Astrocyte (in vitro differentiated cells and primary cell): ENCODE data around the gene TMEM87A. TPM values are rescaled to one million over a fixed set of nuclear protein-coding genes. Genes with fewer than 3 reads are reported as not detected.

Experiments
- DNase-seq: peaks from one replicate; pipeline ENCODE4 v3.0.0-alpha.2; 2010; ENCODE audit warnings: low read depth
- FAIRE-seq: peaks from 2 replicates; lab custom pipeline; 2011; peaks lifted over from hg19 to GRCh38; lab: Jason Lieb, UNC
- H2AFZ ChIP-seq: 2 replicates; pipeline ENCODE4 v1.6.0; 2012; ENCODE audit warnings: low read depth, low read length, inconsistent platforms
- H3K27ac ChIP-seq: 2 replicates; pipeline ENCODE4 v1.5.1; 2011; ENCODE audit warnings: low read depth, low read length, inconsistent platforms
- H3K27me3 ChIP-seq: 2 replicates; pipeline ENCODE4 v1.6.0; 2011; ENCODE audit warnings: low read length, inconsistent platforms; ENCODE audit not compliant: insufficient read depth
- H3K36me3 ChIP-seq: 2 replicates; pipeline ENCODE4 v1.5.1; 2011; ENCODE audit warnings: low read length, inconsistent platforms; ENCODE audit not compliant: insufficient read depth
- H3K4me1 ChIP-seq: 2 replicates; pipeline ENCODE4 v1.5.1; 2011; ENCODE audit warnings: low read length, inconsistent platforms; ENCODE audit not compliant: insufficient read depth
- H3K4me2 ChIP-seq: 2 replicates; pipeline ENCODE4 v1.6.0; 2012; ENCODE audit warnings: low read length, inconsistent platforms
- H3K4me3 ChIP-seq: 2 replicates; pipeline ENCODE4 v1.5.1; 2011; ENCODE audit warnings: low read depth, mild to moderate bottlenecking, low read length, inconsistent platforms; ENCODE audit not compliant: insufficient read depth
- H3K79me2 ChIP-seq: 2 replicates; pipeline ENCODE4 v1.6.0; 2012; ENCODE audit warnings: mild to moderate bottlenecking, low read length, inconsistent platforms; ENCODE audit not compliant: insufficient read depth
- H3K9ac ChIP-seq: 2 replicates; pipeline ENCODE4 v1.6.0; 2012; ENCODE audit warnings: mild to moderate bottlenecking, low read length, inconsistent platforms
- H3K9me3 ChIP-seq: 2 replicates; pipeline ENCODE4 v1.5.1; 2012; ENCODE audit warnings: low read depth, mild to moderate bottlenecking, low read length, inconsistent platforms; ENCODE audit not compliant: insufficient read depth
- H4K20me1 ChIP-seq: 2 replicates; pipeline ENCODE4 v1.6.0; 2012; ENCODE audit warnings: low read length, inconsistent platforms; ENCODE audit not compliant: insufficient read depth
- H3K27ac Mint-ChIP-seq: one replicate; pipeline ENCODE4 v1.8.0; 2021; ENCODE audit warnings: mild to moderate bottlenecking, mixed read lengths; ENCODE audit not compliant: unreplicated experiment
- H3K27me3 Mint-ChIP-seq: one replicate; pipeline ENCODE4 v1.8.0; 2021; ENCODE audit warnings: low read depth, mixed read lengths; ENCODE audit not compliant: unreplicated experiment
- H3K36me3 Mint-ChIP-seq: one replicate; pipeline ENCODE4 v1.8.0; 2021; ENCODE audit warnings: low read depth, mixed read lengths; ENCODE audit not compliant: unreplicated experiment
- H3K4me1 Mint-ChIP-seq: one replicate; pipeline ENCODE4 v1.8.0; 2021; ENCODE audit warnings: low read depth, mixed read lengths; ENCODE audit not compliant: unreplicated experiment
- H3K4me3 Mint-ChIP-seq: one replicate; pipeline ENCODE4 v1.8.0; 2021; ENCODE audit warnings: mild to moderate bottlenecking, moderate library complexity, mixed read lengths; ENCODE audit not compliant: unreplicated experiment
- H3K9me3 Mint-ChIP-seq: one replicate; pipeline ENCODE4 v1.8.0; 2021; ENCODE audit warnings: mild to moderate bottlenecking, mixed read lengths; ENCODE audit not compliant: unreplicated experiment
- EZH2 ChIP-seq: IDR thresholded peaks from 2 replicates; pipeline ENCODE4 v1.6.1; 2012; ENCODE audit warnings: mild to moderate bottlenecking, low read length, inconsistent platforms; ENCODE audit not compliant: insufficient read depth
- total RNA-seq: library from RNA; stranded (reverse); gene quantifications from 2 replicates; pipeline ENCODE4 v1.2.1, GENCODE V29; 2021
- TF ChIP-seq, protein P1 (sequence below): IDR thresholded peaks from 2 replicates; pipeline ENCODE4 v1.5.1; 2011; ENCODE audit warnings: low read depth, mild to moderate bottlenecking, inconsistent platforms, low read length, moderate library complexity; ENCODE audit not compliant: insufficient read depth

TMEM87A gene
- total RNA-seq, 1 donor from 2014 or later, result 40.9 TPM

- H2AFZ ChIP-seq, result no peak overlapping the region
- no peak for DNase-seq
- Mint-ChIP-seq H3K27me3 (no peaks in the 10 kb centered on the region), H3K36me3 (peaks cover 2% of the 10 kb centered on the region), H3K4me3 (no peak overlapping the region), H3K4me1 (no peaks in the 10 kb centered on the region), H3K9me3 (no peaks in the 10 kb centered on the region), H3K27ac (no peak overlapping the region)
- H3K27me3 ChIP-seq, result no peaks in the 10 kb centered on the region
- H3K9me3 ChIP-seq, result no peaks in the 10 kb centered on the region
- no peak for FAIRE-seq
- no peaks in the 10 kb centered on the region for H3K79me2 ChIP-seq
- no peak overlapping the region for H3K4me3 ChIP-seq
- H3K27ac ChIP-seq, result no peak overlapping the region
- no peaks in the 10 kb centered on the region for H3K4me1 ChIP-seq
- no peaks in the 10 kb centered on the region for H4K20me1 ChIP-seq
- H3K36me3 ChIP-seq, result peaks cover under 1% of the 10 kb centered on the region
- H3K9ac ChIP-seq, result no peak overlapping the region
- no peak overlapping the region for H3K4me2 ChIP-seq
- no peak for TF ChIP-seq EZH2
- TF ChIP-seq, protein P1, sequence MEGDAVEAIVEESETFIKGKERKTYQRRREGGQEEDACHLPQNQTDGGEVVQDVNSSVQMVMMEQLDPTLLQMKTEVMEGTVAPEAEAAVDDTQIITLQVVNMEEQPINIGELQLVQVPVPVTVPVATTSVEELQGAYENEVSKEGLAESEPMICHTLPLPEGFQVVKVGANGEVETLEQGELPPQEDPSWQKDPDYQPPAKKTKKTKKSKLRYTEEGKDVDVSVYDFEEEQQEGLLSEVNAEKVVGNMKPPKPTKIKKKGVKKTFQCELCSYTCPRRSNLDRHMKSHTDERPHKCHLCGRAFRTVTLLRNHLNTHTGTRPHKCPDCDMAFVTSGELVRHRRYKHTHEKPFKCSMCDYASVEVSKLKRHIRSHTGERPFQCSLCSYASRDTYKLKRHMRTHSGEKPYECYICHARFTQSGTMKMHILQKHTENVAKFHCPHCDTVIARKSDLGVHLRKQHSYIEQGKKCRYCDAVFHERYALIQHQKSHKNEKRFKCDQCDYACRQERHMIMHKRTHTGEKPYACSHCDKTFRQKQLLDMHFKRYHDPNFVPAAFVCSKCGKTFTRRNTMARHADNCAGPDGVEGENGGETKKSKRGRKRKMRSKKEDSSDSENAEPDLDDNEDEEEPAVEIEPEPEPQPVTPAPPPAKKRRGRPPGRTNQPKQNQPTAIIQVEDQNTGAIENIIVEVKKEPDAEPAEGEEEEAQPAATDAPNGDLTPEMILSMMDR, result no peak
These were observed 14.7 kb upstream of the TMEM87A start for GRCh38 chr15:42287931-42288330.

GRCh38 chr15:42286445-42287029 is 13.3 kb upstream of the TMEM87A start:
- no peaks in the 10 kb centered on the region for H3K4me1 Mint-ChIP-seq
- FAIRE-seq, result no peak
- Histone ChIP-seq H3K9me3 (no peaks in the 10 kb centered on the region), H3K9ac (no peak overlapping the region), H3K79me2 (no peaks in the 10 kb centered on the region), H3K36me3 (no peaks in the 10 kb centered on the region), H4K20me1 (no peaks in the 10 kb centered on the region), H2AFZ (no peak overlapping the region), H3K4me1 (no peaks in the 10 kb centered on the region), H3K27ac (no peak overlapping the region), H3K4me2 (no peak overlapping the region), H3K27me3 (no peaks in the 10 kb centered on the region), H3K4me3 (no peak overlapping the region)
- H3K27me3 Mint-ChIP-seq, result no peaks in the 10 kb centered on the region
- DNase-seq, result no peak
- no peak overlapping the region for H3K27ac Mint-ChIP-seq
- H3K36me3 Mint-ChIP-seq, result peaks cover 2% of the 10 kb centered on the region
- TF ChIP-seq, protein P1, result no peak
- no peak for TF ChIP-seq EZH2
- no peak overlapping the region for H3K4me3 Mint-ChIP-seq
- H3K9me3 Mint-ChIP-seq, result no peaks in the 10 kb centered on the region

GRCh38 chr15:42285034-42285433 is 11.8 kb upstream of the TMEM87A start:
- Mint-ChIP-seq H3K4me1 (no peaks in the 10 kb centered on the region), H3K9me3 (no peaks in the 10 kb centered on the region), H3K4me3 (no peak overlapping the region), H3K27me3 (no peaks in the 10 kb centered on the region), H3K36me3 (peaks cover 2% of the 10 kb centered on the region), H3K27ac (no peak overlapping the region)
- no peak overlapping the region for H3K4me3 ChIP-seq
- H3K79me2 ChIP-seq, result no peaks in the 10 kb centered on the region
- FAIRE-seq, result no peak
- H4K20me1 ChIP-seq, result no peaks in the 10 kb centered on the region
- H3K36me3 ChIP-seq, result no peaks in the 10 kb centered on the region
- H3K9ac ChIP-seq, result no peak overlapping the region
- no peaks in the 10 kb centered on the region for H3K9me3 ChIP-seq
- H3K27ac ChIP-seq, result no peak overlapping the region
- H3K4me1 ChIP-seq, result no peaks in the 10 kb centered on the region
- no peaks in the 10 kb centered on the region for H3K27me3 ChIP-seq
- TF ChIP-seq, protein P1, result no peak
- TF ChIP-seq EZH2, result no peak
- DNase-seq, result no peak
- H2AFZ ChIP-seq, result no peak overlapping the region
- no peak overlapping the region for H3K4me2 ChIP-seq
